HG02973 (cell line): ENCODE measurements around the gene BCAS3.
"Not testable (repeated sequence)": the region's sequence is repeated elsewhere in the genome, so short reads cannot be mapped to it uniquely, and the experiment has no call there.

ENCODE experiments used
- ATAC-seq: cut with Tn5 transposase; IDR thresholded peaks from one replicate; pipeline ENCODE4 v1.9.1; 2021; ENCODE audit warnings: moderate library complexity; ENCODE audit not compliant: unreplicated experiment

BCAS3 gene

GRCh38 chr17:60976861-60977260, 299.2 kb downstream of the BCAS3 start:
- not testable (repeated sequence) for ATAC-seq

- ATAC-seq = no peak
These were observed 311.7 kb downstream of the BCAS3 start for GRCh38 chr17:60989379-60989778.

- ATAC-seq = no peak
These were observed 312.2 kb downstream of the BCAS3 start for GRCh38 chr17:60989846-60990245.

GRCh38 chr17:60993497-60993896, 315.8 kb downstream of the BCAS3 start:
- no peak for ATAC-seq

GRCh38 chr17:60995680-60996079, 318.0 kb downstream of the BCAS3 start:
- ATAC-seq = no peak

GRCh38 chr17:61000911-61001310, 323.3 kb downstream of the BCAS3 start:
- ATAC-seq = no peak

- no peak for ATAC-seq
These were observed 324.7 kb downstream of the BCAS3 start for GRCh38 chr17:61002316-61002736.

- no peak for ATAC-seq
These were observed 327.7 kb downstream of the BCAS3 start for GRCh38 chr17:61005358-61005757.

GRCh38 chr17:61005958-61006357, 328.3 kb downstream of the BCAS3 start:
- not testable (repeated sequence) for ATAC-seq

- no peak for ATAC-seq
These were observed 330.3 kb downstream of the BCAS3 start for GRCh38 chr17:61007980-61008379.

GRCh38 chr17:61009663-61010062, 332.0 kb downstream of the BCAS3 start:
- no peak for ATAC-seq

GRCh38 chr17:61010661-61011170, 333.1 kb downstream of the BCAS3 start:
- no peak for ATAC-seq

- ATAC-seq = no peak
These were observed 333.6 kb downstream of the BCAS3 start for GRCh38 chr17:61011251-61011650.

GRCh38 chr17:61015966-61016365, 338.3 kb downstream of the BCAS3 start:
- ATAC-seq = no peak

GRCh38 chr17:61017317-61018006, 339.8 kb downstream of the BCAS3 start:
- ATAC-seq = no peak

GRCh38 chr17:61018938-61019337, 341.3 kb downstream of the BCAS3 start:
- ATAC-seq = no peak

GRCh38 chr17:61023996-61024395, 346.3 kb downstream of the BCAS3 start:
- no peak for ATAC-seq

GRCh38 chr17:61026818-61027217, 349.2 kb downstream of the BCAS3 start:
- no peak for ATAC-seq

GRCh38 chr17:61029181-61029580, 351.5 kb downstream of the BCAS3 start:
- ATAC-seq = no peak

GRCh38 chr17:61040666-61041065, 363.0 kb downstream of the BCAS3 start:
- ATAC-seq = no peak

- not testable (repeated sequence) for ATAC-seq
These were observed 364.7 kb downstream of the BCAS3 start for GRCh38 chr17:61042348-61042747.

- no peak for ATAC-seq
These were observed 369.9 kb downstream of the BCAS3 start for GRCh38 chr17:61047515-61047914.
